GM18858 (cell line): ENCODE results near the gene GORASP2.

ENCODE experiments used
- ATAC-seq: cut with Tn5 transposase; IDR thresholded peaks from one replicate; pipeline ENCODE4 v1.9.1; 2021; ENCODE audit not compliant: unreplicated experiment

The GORASP2 gene

GRCh38 chr2:170922634-170923494 is 6.2 kb upstream of the GORASP2 start:
- ATAC-seq = no peak

GRCh38 chr2:170923799-170924198 is 5.3 kb upstream of the GORASP2 start:
- ATAC-seq = no peak

- ATAC-seq = no peak
Observed at GRCh38 chr2:170924969-170925368, 4.1 kb upstream of the GORASP2 start.

GRCh38 chr2:170925923-170926322 is 3.1 kb upstream of the GORASP2 start:
- no peak for ATAC-seq

- no peak for ATAC-seq
Observed at GRCh38 chr2:170926743-170927297, 2.2 kb upstream of the GORASP2 start.

GRCh38 chr2:170928036-170928823 is 823 bp upstream of the GORASP2 start:
- no peak for ATAC-seq

GRCh38 chr2:170929686-170930050 is 615 bp downstream of the GORASP2 start:
- ATAC-seq = no peak

- ATAC-seq = no peak
Observed at GRCh38 chr2:170930131-170930990, 1.3 kb downstream of the GORASP2 start.

GRCh38 chr2:170930991-170931266 is 1.9 kb downstream of the GORASP2 start:
- no peak for ATAC-seq

GRCh38 chr2:170932166-170932565 is 3.1 kb downstream of the GORASP2 start:
- ATAC-seq = no peak

GRCh38 chr2:170932948-170933347 is 3.9 kb downstream of the GORASP2 start:
- no peak for ATAC-seq

GRCh38 chr2:170937709-170938379 is 8.8 kb downstream of the GORASP2 start:
- no peak for ATAC-seq

- no peak for ATAC-seq
Observed at GRCh38 chr2:170940066-170940465, 11.0 kb downstream of the GORASP2 start.

- ATAC-seq = no peak
Observed at GRCh38 chr2:170942615-170943014, 13.6 kb downstream of the GORASP2 start.

GRCh38 chr2:170943041-170943440 is 14.0 kb downstream of the GORASP2 start:
- no peak for ATAC-seq

- ATAC-seq = no peak
Observed at GRCh38 chr2:170943596-170943995, 14.5 kb downstream of the GORASP2 start.

- no peak for ATAC-seq
Observed at GRCh38 chr2:170944545-170944944, 15.5 kb downstream of the GORASP2 start.

- no peak for ATAC-seq
Observed at GRCh38 chr2:170949415-170949814, 20.4 kb downstream of the GORASP2 start.

- peak; percentile 77 for ATAC-seq
Observed at GRCh38 chr2:170950221-170950761, 21.2 kb downstream of the GORASP2 start.

- no peak for ATAC-seq
Observed at GRCh38 chr2:170953941-170954340, 24.9 kb downstream of the GORASP2 start.
